ENCODE measurements around the gene TSHZ2.

The TSHZ2 gene

DNA sequence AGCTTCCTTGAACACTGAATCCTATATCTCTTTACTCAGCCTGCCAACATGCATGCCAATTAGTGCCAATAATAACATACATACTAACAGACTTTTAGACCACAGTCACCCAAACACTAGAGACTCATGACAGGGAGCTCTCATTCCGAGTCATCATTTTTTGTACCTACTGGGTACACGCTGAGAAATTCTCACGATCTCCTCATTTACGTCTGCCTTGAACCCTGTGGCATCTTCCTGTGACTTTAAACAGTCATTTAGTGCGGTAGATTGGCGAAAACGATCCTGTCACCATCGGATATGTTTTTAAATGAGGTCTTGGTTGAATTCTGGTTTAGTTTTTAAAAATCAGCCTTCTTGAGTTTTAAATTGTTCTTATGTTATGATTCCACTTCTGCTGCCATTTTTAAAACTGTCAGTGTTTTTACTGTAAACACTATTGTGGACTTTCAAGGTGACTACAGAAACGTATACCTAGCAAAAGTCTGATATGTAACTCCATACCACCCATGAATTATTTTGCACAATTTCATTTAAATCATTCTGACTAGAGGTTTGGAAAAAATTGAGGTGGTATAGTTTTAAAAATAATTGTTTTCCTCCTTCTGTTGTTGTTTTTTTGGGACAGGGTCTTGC lies 275.4 kb downstream of the TSHZ2 start:
- Histone ChIP-seq H3K4me3 (replicated peaks; ENCODE audit: low read depth, low read length) (no peak overlapping the region), H3K27me3 (replicated peaks; ENCODE audit: control insufficient read depth, insufficient read depth, low read length) (no peaks in the 10 kb centered on the region), H3K36me3 (ENCODE audit: control insufficient read depth, insufficient read depth, low read length) (no peaks in the 10 kb centered on the region)
- DNase-seq (ENCODE audit: extremely low read depth, insufficient read length) = no peak
- TF ChIP-seq, protein P1, sequence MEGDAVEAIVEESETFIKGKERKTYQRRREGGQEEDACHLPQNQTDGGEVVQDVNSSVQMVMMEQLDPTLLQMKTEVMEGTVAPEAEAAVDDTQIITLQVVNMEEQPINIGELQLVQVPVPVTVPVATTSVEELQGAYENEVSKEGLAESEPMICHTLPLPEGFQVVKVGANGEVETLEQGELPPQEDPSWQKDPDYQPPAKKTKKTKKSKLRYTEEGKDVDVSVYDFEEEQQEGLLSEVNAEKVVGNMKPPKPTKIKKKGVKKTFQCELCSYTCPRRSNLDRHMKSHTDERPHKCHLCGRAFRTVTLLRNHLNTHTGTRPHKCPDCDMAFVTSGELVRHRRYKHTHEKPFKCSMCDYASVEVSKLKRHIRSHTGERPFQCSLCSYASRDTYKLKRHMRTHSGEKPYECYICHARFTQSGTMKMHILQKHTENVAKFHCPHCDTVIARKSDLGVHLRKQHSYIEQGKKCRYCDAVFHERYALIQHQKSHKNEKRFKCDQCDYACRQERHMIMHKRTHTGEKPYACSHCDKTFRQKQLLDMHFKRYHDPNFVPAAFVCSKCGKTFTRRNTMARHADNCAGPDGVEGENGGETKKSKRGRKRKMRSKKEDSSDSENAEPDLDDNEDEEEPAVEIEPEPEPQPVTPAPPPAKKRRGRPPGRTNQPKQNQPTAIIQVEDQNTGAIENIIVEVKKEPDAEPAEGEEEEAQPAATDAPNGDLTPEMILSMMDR (IDR thresholded peaks at IDR 0.05; ENCODE audit: insufficient read depth, low read length, poor library complexity, severe bottlenecking) = no peak

DNA sequence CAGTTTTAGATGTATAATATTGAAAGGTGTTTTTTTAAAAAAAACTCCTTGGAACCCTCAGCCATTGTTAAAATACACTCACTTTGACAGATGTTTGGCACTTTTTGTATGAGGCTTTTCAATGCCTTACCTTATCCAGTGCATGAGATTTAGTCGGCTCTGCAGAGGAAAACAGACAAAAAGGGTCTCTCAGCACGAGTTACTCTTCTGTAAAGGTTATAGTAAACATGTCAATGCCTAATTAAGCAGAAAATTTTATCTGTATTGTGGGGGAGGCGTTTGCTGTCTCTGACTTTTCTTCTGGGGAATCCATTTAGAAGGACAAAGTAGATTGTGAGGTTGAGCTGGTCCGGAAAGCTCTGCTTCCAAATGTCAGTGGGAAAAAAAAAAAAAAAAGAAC lies 278.3 kb downstream of the TSHZ2 start:
- H3K36me3 ChIP-seq (ENCODE audit: control insufficient read depth, insufficient read depth, low read length) = no peaks in the 10 kb centered on the region
- no peak overlapping the region for H3K4me3 ChIP-seq (replicated peaks; ENCODE audit: low read depth, low read length)
- H3K27me3 ChIP-seq (replicated peaks; ENCODE audit: control insufficient read depth, insufficient read depth, low read length) = no peaks in the 10 kb centered on the region
- DNase-seq (ENCODE audit: extremely low read depth, insufficient read length) = no peak
- TF ChIP-seq, protein P1 (IDR thresholded peaks at IDR 0.05; ENCODE audit: insufficient read depth, low read length, poor library complexity, severe bottlenecking) = no peak

DNA sequence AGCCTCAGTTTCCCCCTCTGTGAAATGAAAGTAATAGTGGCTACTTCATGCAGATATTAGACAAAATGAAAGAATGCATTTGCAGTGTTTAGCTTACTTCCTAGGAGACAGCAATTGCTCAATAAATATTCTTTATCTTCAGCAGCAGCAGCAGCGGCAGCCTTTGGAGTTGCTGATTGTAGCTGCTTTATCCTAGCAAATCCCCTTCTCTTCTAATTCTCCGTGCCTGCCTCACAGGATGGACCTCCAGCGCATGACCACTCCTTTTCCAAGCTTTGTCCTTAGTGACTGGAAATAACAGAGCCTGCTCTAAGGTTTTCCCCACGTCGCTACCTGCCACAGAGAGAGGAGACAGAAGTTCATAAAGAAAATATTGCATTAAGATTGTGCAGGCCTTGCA lies 279.8 kb downstream of the TSHZ2 start:
- TF ChIP-seq, protein P1 (IDR thresholded peaks at IDR 0.05; ENCODE audit: insufficient read depth, low read length, poor library complexity, severe bottlenecking) = no peak
- H3K36me3 ChIP-seq (ENCODE audit: control insufficient read depth, insufficient read depth, low read length) = no peaks in the 10 kb centered on the region
- DNase-seq (ENCODE audit: extremely low read depth, insufficient read length) = no peak
- no peaks in the 10 kb centered on the region for H3K27me3 ChIP-seq (replicated peaks; ENCODE audit: control insufficient read depth, insufficient read depth, low read length)
- H3K4me3 ChIP-seq (replicated peaks; ENCODE audit: low read depth, low read length) = no peak overlapping the region

DNA sequence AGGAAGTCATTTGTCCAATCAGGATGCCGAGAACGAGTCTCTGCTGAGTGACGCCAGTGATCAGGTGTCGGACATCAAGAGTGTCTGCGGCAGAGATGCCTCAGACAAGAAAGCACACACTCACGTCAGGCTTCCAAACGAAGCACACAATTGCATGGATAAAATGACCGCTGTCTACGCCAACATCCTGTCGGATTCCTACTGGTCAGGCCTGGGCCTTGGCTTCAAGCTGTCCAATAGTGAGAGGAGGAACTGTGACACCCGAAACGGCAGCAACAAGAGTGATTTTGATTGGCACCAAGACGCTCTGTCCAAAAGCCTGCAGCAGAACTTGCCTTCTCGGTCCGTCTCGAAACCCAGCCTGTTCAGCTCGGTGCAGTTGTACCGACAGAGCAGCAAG lies 281.5 kb downstream of the TSHZ2 start:
- no peaks in the 10 kb centered on the region for H3K27me3 ChIP-seq (replicated peaks; ENCODE audit: control insufficient read depth, insufficient read depth, low read length)
- H3K36me3 ChIP-seq (ENCODE audit: control insufficient read depth, insufficient read depth, low read length) = no peaks in the 10 kb centered on the region
- TF ChIP-seq, protein P1 (IDR thresholded peaks at IDR 0.05; ENCODE audit: insufficient read depth, low read length, poor library complexity, severe bottlenecking) = no peak
- no peak overlapping the region for H3K4me3 ChIP-seq (replicated peaks; ENCODE audit: low read depth, low read length)
- no peak for DNase-seq (ENCODE audit: extremely low read depth, insufficient read length)

DNA sequence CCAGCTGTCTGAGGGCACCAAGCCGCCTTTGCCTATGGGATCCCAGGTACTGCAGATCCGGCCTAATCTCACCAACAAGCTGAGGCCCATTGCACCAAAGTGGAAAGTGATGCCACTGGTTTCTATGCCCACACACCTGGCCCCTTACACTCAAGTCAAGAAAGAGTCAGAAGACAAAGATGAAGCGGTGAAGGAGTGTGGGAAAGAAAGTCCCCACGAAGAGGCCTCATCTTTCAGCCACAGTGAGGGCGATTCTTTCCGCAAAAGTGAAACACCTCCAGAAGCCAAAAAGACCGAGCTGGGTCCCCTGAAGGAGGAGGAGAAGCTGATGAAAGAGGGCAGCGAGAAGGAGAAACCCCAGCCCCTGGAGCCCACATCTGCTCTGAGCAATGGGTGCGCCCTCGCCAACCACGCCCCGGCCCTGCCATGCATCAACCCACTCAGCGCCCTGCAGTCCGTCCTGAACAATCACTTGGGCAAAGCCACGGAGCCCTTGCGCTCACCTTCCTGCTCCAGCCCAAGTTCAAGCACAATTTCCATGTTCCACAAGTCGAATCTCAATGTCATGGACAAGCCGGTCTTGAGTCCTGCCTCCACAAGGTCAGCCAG lies 283.0 kb downstream of the TSHZ2 start:
- Histone ChIP-seq H3K4me3 (replicated peaks; ENCODE audit: low read depth, low read length) (no peak overlapping the region), H3K27me3 (replicated peaks; ENCODE audit: control insufficient read depth, insufficient read depth, low read length) (no peaks in the 10 kb centered on the region), H3K36me3 (ENCODE audit: control insufficient read depth, insufficient read depth, low read length) (no peaks in the 10 kb centered on the region)
- DNase-seq (ENCODE audit: extremely low read depth, insufficient read length) = no peak
- TF ChIP-seq, protein P1 (IDR thresholded peaks at IDR 0.05; ENCODE audit: insufficient read depth, low read length, poor library complexity, severe bottlenecking) = no peak
